ENCODE measurements around the gene GIMAP5.

- TF ChIP-seq, protein P1, sequence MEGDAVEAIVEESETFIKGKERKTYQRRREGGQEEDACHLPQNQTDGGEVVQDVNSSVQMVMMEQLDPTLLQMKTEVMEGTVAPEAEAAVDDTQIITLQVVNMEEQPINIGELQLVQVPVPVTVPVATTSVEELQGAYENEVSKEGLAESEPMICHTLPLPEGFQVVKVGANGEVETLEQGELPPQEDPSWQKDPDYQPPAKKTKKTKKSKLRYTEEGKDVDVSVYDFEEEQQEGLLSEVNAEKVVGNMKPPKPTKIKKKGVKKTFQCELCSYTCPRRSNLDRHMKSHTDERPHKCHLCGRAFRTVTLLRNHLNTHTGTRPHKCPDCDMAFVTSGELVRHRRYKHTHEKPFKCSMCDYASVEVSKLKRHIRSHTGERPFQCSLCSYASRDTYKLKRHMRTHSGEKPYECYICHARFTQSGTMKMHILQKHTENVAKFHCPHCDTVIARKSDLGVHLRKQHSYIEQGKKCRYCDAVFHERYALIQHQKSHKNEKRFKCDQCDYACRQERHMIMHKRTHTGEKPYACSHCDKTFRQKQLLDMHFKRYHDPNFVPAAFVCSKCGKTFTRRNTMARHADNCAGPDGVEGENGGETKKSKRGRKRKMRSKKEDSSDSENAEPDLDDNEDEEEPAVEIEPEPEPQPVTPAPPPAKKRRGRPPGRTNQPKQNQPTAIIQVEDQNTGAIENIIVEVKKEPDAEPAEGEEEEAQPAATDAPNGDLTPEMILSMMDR (conservative IDR thresholded peaks at IDR 0.05 in 1 of 2, IDR thresholded peaks at IDR 0.05 in 1 of 2; ENCODE audit: low read depth in 1 of 2, low read length in 2 of 2): no peak
- TF ChIP-seq EZH2 (IDR thresholded peaks at IDR 0.05; ENCODE audit: low read length, missing control alignments): no peak
Measured at GRCh38 chr7:150731916-150732315, 5.3 kb upstream of the GIMAP5 start.

Data from fibroblast of lung (primary cell).